Endothelial cell of umbilical vein (primary cell): Measurements from ENCODE around the gene FAM228B. TPM values are rescaled to one million over a fixed set of nuclear protein-coding genes. Genes with fewer than 3 reads are reported as not detected.

Source experiments
- BruUV-seq: library from RNA; stranded (reverse); fragments of 400-500 nt; replicated peaks from 2 replicates; lab custom pipeline; 2021; lab: Mats Ljungman, UMichigan
- CTCF ChIA-PET: fragments of 300-600, 350-600 bp; sonication (Branson Sonifier 250); formaldehyde crosslinking; loops from one replicate; lab custom pipeline; 2021; ENCODE audit warnings: antibody characterized with exemption, inconsistent platforms; lab: Charles Lee
- POLR2A ChIA-PET: fragments of 300-600, 350-600 bp; sonication (Branson Sonifier 250); formaldehyde crosslinking; loops from one replicate; lab custom pipeline; 2021; ENCODE audit warnings: antibody characterized with exemption, inconsistent platforms; lab: Charles Lee
- DNase-seq: peaks from one replicate; pipeline ENCODE4 v3.0.0-alpha.2; 2011; ENCODE audit warnings: low read depth, low spot score
- FAIRE-seq: peaks from 2 replicates; lab custom pipeline; 2011; peaks lifted over from hg19 to GRCh38; lab: Jason Lieb, UNC
- H2AFZ ChIP-seq: 2 replicates; pipeline ENCODE4 v1.6.0; 2012; ENCODE audit warnings: low read depth, low read length, control low read depth, inconsistent platforms
- H3K27ac ChIP-seq: 2 replicates; pipeline ENCODE4 v1.5.1; 2011; ENCODE audit warnings: low read depth, mild to moderate bottlenecking, control low read depth, low read length, moderate library complexity; ENCODE audit not compliant: insufficient read depth
- H3K27me3 ChIP-seq, 2 experiments: 2 replicates each; pipeline versions ENCODE4 v1.6.0 to v1.6.1; 2011; ENCODE audit warnings: low read length in 2 of 2, mixed read lengths in 1 of 2; ENCODE audit not compliant: control insufficient read depth in 2 of 2, insufficient read depth in 2 of 2
- H3K36me3 ChIP-seq, 2 experiments: 2 replicates in 1 of 2; 3 replicates in 1 of 2; pipeline ENCODE4 v1.5.1; 2011; ENCODE audit warnings: low read length in 2 of 2, mild to moderate bottlenecking in 1 of 2, moderate library complexity in 1 of 2; ENCODE audit not compliant: control insufficient read depth in 2 of 2, insufficient read depth in 2 of 2; ENCODE audit errors: extremely low read depth in 1 of 2
- H3K4me1 ChIP-seq: 3 replicates; pipeline ENCODE4 v1.5.1; 2011; ENCODE audit warnings: mild to moderate bottlenecking, low read length; ENCODE audit not compliant: control insufficient read depth, insufficient read depth; ENCODE audit errors: extremely low read depth
- H3K4me2 ChIP-seq: 2 replicates; pipeline ENCODE4 v1.6.1; 2011; ENCODE audit warnings: low read length, control low read depth, mixed read lengths; ENCODE audit not compliant: insufficient read depth
- H3K4me3 ChIP-seq, 3 experiments: fragments of 200-600 bp in 1 of 3; sonication (generic), shearing (Covaris generic) in 1 of 3; replicated peaks in 1 of 3; 2 replicates each; pipeline ENCODE4 v1.5.1; 2011 to 2016; ENCODE audit warnings: control low read depth in 3 of 3, low read length in 3 of 3, mild to moderate bottlenecking in 2 of 3, inconsistent platforms in 1 of 3, low read depth in 1 of 3, moderate library complexity in 1 of 3; ENCODE audit not compliant: insufficient read depth in 1 of 3
- H3K79me2 ChIP-seq: 2 replicates; pipeline ENCODE4 v1.6.0; 2012; ENCODE audit warnings: low read length, inconsistent platforms; ENCODE audit not compliant: control insufficient read depth, insufficient read depth
- H3K9ac ChIP-seq: replicated peaks from 2 replicates; pipeline ENCODE3; 2011; ENCODE audit warnings: low read length, control low read depth; ENCODE audit not compliant: insufficient read depth; ENCODE audit errors: extremely low read depth
- H3K9me1 ChIP-seq: replicated peaks from 3 replicates; pipeline ENCODE4 v1.6.0; 2011; ENCODE audit warnings: mild to moderate bottlenecking, low read length; ENCODE audit not compliant: control insufficient read depth, insufficient read depth; ENCODE audit errors: extremely low read depth
- H3K9me3 ChIP-seq: replicated peaks from 2 replicates; pipeline ENCODE4 v1.5.1; 2012; ENCODE audit warnings: low read length, inconsistent platforms; ENCODE audit not compliant: control insufficient read depth, insufficient read depth
- H4K20me1 ChIP-seq: replicated peaks from 2 replicates; pipeline ENCODE3; 2011; ENCODE audit warnings: mild to moderate bottlenecking, low read length; ENCODE audit not compliant: control insufficient read depth, insufficient read depth; ENCODE audit errors: extremely low read depth
- EZH2 ChIP-seq: IDR thresholded peaks from 2 replicates; pipeline ENCODE4 v1.6.1; 2012; ENCODE audit warnings: borderline replicate concordance, low read depth, mild to moderate bottlenecking, moderate library complexity, low read length, inconsistent platforms; ENCODE audit not compliant: severe bottlenecking
- FOS ChIP-seq: IDR thresholded peaks from 2 replicates; pipeline ENCODE4 v1.6.1; 2011; ENCODE audit warnings: mild to moderate bottlenecking, low read length, moderate library complexity, borderline replicate concordance; ENCODE audit not compliant: insufficient read depth
- GATA2 ChIP-seq: IDR thresholded peaks from 2 replicates; pipeline ENCODE4 v1.7.0; 2011; ENCODE audit warnings: low read depth, mild to moderate bottlenecking, moderate library complexity, mixed read lengths, low read length; ENCODE audit not compliant: insufficient read length, insufficient read depth
- JUN ChIP-seq: IDR thresholded peaks from 2 replicates; pipeline ENCODE4 v1.6.1; 2011; ENCODE audit warnings: borderline replicate concordance, low read depth; ENCODE audit not compliant: insufficient read length, insufficient read depth
- MAX ChIP-seq: IDR thresholded peaks from 2 replicates; pipeline ENCODE4 v1.6.1; 2011; ENCODE audit not compliant: insufficient read depth, insufficient read length
- MYC ChIP-seq: IDR thresholded peaks from one replicate; pipeline ENCODE4 v1.6.1; 2011; ENCODE audit warnings: mild to moderate bottlenecking, low read depth, low read length
- POLR2A ChIP-seq: IDR thresholded peaks from 2 replicates; pipeline ENCODE4 v1.6.1; 2012; ENCODE audit warnings: low read depth, mild to moderate bottlenecking, control low read depth, low read length
- POLR2AphosphoS5 ChIP-seq: IDR thresholded peaks from 2 replicates; pipeline ENCODE4 v1.6.1; 2012; ENCODE audit warnings: low read depth, mild to moderate bottlenecking, control low read depth, low read length, moderate library complexity; ENCODE audit not compliant: insufficient read depth
- dilution Hi-C: fragments of 300-500 bp; cut with MboI; formaldehyde crosslinking; loops from one replicate; pipeline ENCODE4 v1.15.0; 2019; ENCODE audit warnings: low sequenced_read_pairs; ENCODE audit not compliant: extremely low pct_ligation_motif_present
- intact Hi-C: fragments of 100-400 bp; cut with micrococcal nuclease; formaldehyde crosslinking; loops from one replicate; pipeline ENCODE4 v1.10.0; 2022
- polyA plus RNA-seq, 4 experiments: library from polyadenylated mRNA; depleted of rRNA in 3 of 4; stranded (reverse) in 3 of 4; unstranded in 1 of 4; fragments of >200 nt; gene quantifications; 2 replicates each; pipeline versions ENCODE4 v1.2.1 to v1.2.3, GENCODE V29; 2011 to 2012; ENCODE audit warnings: missing spikeins in 1 of 4
- total RNA-seq: library from RNA; stranded (reverse); gene quantifications from 2 replicates; pipeline ENCODE4 v1.2.3, GENCODE V29; 2021
- TF ChIP-seq, protein P1 (sequence below), 2 donors: IDR thresholded peaks; 1 replicate in 1 of 2; 2 replicates in 1 of 2; pipeline ENCODE4 v1.5.1; 2011; ENCODE audit warnings: low read length in 2 of 2, mild to moderate bottlenecking in 2 of 2, moderate library complexity in 2 of 2, control low read depth in 1 of 2, inconsistent platforms in 1 of 2, low read depth in 1 of 2; ENCODE audit not compliant: insufficient read depth in 1 of 2; ENCODE audit errors: extremely low read depth in 1 of 2

Gene FAM228B
- total and polyA plus RNA-seq, 2 donors (not counting 3 experiments of a cell fraction or from before 2014, with no cell fraction given) = 1.6 to 11.9 TPM

- H3K27me3 ChIP-seq = no peaks in the 10 kb centered on the region
- FAIRE-seq (no peak), DNase-seq (peak; percentile 73)
- peak overlapping the region; percentile 79 for H2AFZ ChIP-seq
- ChIA-PET CTCF (interaction anchor here (1.2 to 5.0 kb wide), 3 partner anchors 12 to 40 kb away, joined by 3 to 43 read pairs (median 5); partner anchors contain the start of gene TP53I3), POLR2A (no interaction called here)
- dilution Hi-C loops (no loop called here), intact Hi-C loops (loop anchor here (1.0 kb wide), 1 partner anchor 40 kb away; the partner anchor contains the start of gene TP53I3)
- TF ChIP-seq GATA2 (no peak), MAX (no peak), POLR2A (no peak), MYC (no peak), JUN (no peak), EZH2 (no peak), FOS (no peak), POLR2AphosphoS5 (no peak)
- TF ChIP-seq, protein P1, sequence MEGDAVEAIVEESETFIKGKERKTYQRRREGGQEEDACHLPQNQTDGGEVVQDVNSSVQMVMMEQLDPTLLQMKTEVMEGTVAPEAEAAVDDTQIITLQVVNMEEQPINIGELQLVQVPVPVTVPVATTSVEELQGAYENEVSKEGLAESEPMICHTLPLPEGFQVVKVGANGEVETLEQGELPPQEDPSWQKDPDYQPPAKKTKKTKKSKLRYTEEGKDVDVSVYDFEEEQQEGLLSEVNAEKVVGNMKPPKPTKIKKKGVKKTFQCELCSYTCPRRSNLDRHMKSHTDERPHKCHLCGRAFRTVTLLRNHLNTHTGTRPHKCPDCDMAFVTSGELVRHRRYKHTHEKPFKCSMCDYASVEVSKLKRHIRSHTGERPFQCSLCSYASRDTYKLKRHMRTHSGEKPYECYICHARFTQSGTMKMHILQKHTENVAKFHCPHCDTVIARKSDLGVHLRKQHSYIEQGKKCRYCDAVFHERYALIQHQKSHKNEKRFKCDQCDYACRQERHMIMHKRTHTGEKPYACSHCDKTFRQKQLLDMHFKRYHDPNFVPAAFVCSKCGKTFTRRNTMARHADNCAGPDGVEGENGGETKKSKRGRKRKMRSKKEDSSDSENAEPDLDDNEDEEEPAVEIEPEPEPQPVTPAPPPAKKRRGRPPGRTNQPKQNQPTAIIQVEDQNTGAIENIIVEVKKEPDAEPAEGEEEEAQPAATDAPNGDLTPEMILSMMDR (IDR thresholded peaks at IDR 0.05; ENCODE audit: extremely low read depth in 1 of 2, insufficient read depth in 1 of 2, low read depth in 1 of 2, low read length in 2 of 2) = no peak
- peak overlapping the region; percentile 77 for H3K27ac ChIP-seq
- BruUV-seq = no TSS peak
- peak overlapping the region; percentile 90 for H3K4me2 ChIP-seq
- no peaks in the 10 kb centered on the region for H3K36me3 ChIP-seq
- no peaks in the 10 kb centered on the region for H4K20me1 ChIP-seq
- peaks cover 19% of the 10 kb centered on the region for H3K4me1 ChIP-seq
- peak overlapping the region; percentile 84 for H3K9ac ChIP-seq
- no peaks in the 10 kb centered on the region for H3K9me1 ChIP-seq
- no peaks in the 10 kb centered on the region for H3K9me3 ChIP-seq
- peaks cover 2% of the 10 kb centered on the region for H3K79me2 ChIP-seq
- H3K4me3 ChIP-seq = peak overlapping the region; percentile 51 to 94 (median 73)
Observed at GRCh38 chr2:24123922-24124580, 782 bp downstream of the FAM228B start.
